Endodermal cell (in vitro differentiated cells): ENCODE data around the gene KRTAP10-2. TPM values are rescaled to one million over a fixed set of nuclear protein-coding genes. Genes with fewer than 3 reads are reported as not detected.
"Not testable (repeated sequence)": the region's sequence is repeated elsewhere in the genome, so short reads cannot be mapped to it uniquely, and the experiment has no call there.

Experiments used
- DNase-seq: peaks from one replicate; pipeline ENCODE4 v3.0.0-alpha.2; 2017
- H3K27ac ChIP-seq: 2 replicates; pipeline ENCODE4 v1.5.1; 2013; ENCODE audit warnings: mild to moderate bottlenecking, low read depth, low read length, moderate library complexity
- H3K27me3 ChIP-seq: 2 replicates; pipeline ENCODE4 v1.6.1; 2013; ENCODE audit warnings: mild to moderate bottlenecking, low read length, moderate library complexity; ENCODE audit not compliant: insufficient read depth, control insufficient read depth, poor library complexity, severe bottlenecking
- H3K36me3 ChIP-seq: 2 replicates; pipeline ENCODE4 v1.7.0; 2013; ENCODE audit warnings: mild to moderate bottlenecking, low read length, moderate library complexity; ENCODE audit not compliant: control insufficient read depth, insufficient read depth
- H3K4me1 ChIP-seq: one replicate; pipeline ENCODE4 v1.7.0; 2013; ENCODE audit warnings: low read length; ENCODE audit not compliant: control insufficient read depth, insufficient read depth
- H3K4me3 ChIP-seq: 2 replicates; pipeline ENCODE4 v1.5.1; 2013; ENCODE audit warnings: mild to moderate bottlenecking, low read length, moderate library complexity
- H3K9ac ChIP-seq: 2 replicates; pipeline ENCODE4 v1.6.1; 2013; ENCODE audit warnings: mild to moderate bottlenecking, low read length, moderate library complexity; ENCODE audit not compliant: poor library complexity, severe bottlenecking; ENCODE audit errors: extremely low read depth
- H3K9me3 ChIP-seq: 2 replicates; pipeline ENCODE4 v1.6.1; 2013; ENCODE audit warnings: mild to moderate bottlenecking, low read length, moderate library complexity; ENCODE audit not compliant: control insufficient read depth
- H3K27ac Mint-ChIP-seq: 2 replicates; pipeline ENCODE4 v1.8.0; 2020; ENCODE audit warnings: mixed read lengths
- H3K27me3 Mint-ChIP-seq: 2 replicates; pipeline ENCODE4 v1.8.0; 2021; ENCODE audit warnings: mild to moderate bottlenecking, mixed read lengths; ENCODE audit not compliant: insufficient read depth
- H3K36me3 Mint-ChIP-seq: 2 replicates; pipeline ENCODE4 v1.8.0; 2020; ENCODE audit warnings: low read depth, mixed read lengths
- H3K4me1 Mint-ChIP-seq: 2 replicates; pipeline ENCODE4 v1.8.0; 2020; ENCODE audit warnings: mixed read lengths
- H3K4me3 Mint-ChIP-seq: 2 replicates; pipeline ENCODE4 v1.8.0; 2020; ENCODE audit warnings: mild to moderate bottlenecking, moderate library complexity, mixed read lengths
- H3K9me3 Mint-ChIP-seq: 2 replicates; pipeline ENCODE4 v1.8.0; 2020; ENCODE audit warnings: mild to moderate bottlenecking, mixed read lengths
- CTCF ChIP-seq: fragments of 200-600 bp; sonication (generic); conservative IDR thresholded peaks from 2 replicates; pipeline ENCODE4 v1.5.0; 2021; ENCODE audit warnings: antibody characterized with exemption, mild to moderate bottlenecking
- WGBS, 2 experiments: methylation state at CpG; one replicate each; pipeline versions ENCODE4 v1.1.5 to v1.1.7; 2013; ENCODE audit warnings: missing lambda C conversion rate in 2 of 2, mixed read lengths in 1 of 2; ENCODE audit not compliant: insufficient coverage in 1 of 2, insufficient read length in 1 of 2; 5-methylcytosine and 5-hydroxymethylcytosine counted together
- total RNA-seq, 2 donors: library from RNA; stranded (reverse); fragmentation: NEBNext Ultra II Directional in 1 of 2; extraction: Animal tissue kit (Norgen Biotek cat#: 25700) in 1 of 2; gene quantifications; 2 replicates in 1 of 2; 3 replicates in 1 of 2; pipeline ENCODE4 v1.2.1, GENCODE V29; 2021

Gene KRTAP10-2
- total RNA-seq, 2 donors from 2014 or later = not detected

GRCh38 chr21:44552681-44553080 lies 1.4 kb upstream of the KRTAP10-2 start:
- Mint-ChIP-seq H3K27me3 (no peaks in the 10 kb centered on the region), H3K4me3 (no peak overlapping the region), H3K36me3 (no peaks in the 10 kb centered on the region), H3K9me3 (no peaks in the 10 kb centered on the region), H3K27ac (no peak overlapping the region), H3K4me1 (peaks cover 14% of the 10 kb centered on the region)
- Histone ChIP-seq H3K9ac (no peak overlapping the region), H3K4me3 (no peak overlapping the region), H3K36me3 (no peaks in the 10 kb centered on the region), H3K4me1 (no peaks in the 10 kb centered on the region), H3K27me3 (no peaks in the 10 kb centered on the region), H3K27ac (no peak overlapping the region), H3K9me3 (no peaks in the 10 kb centered on the region)
- TF ChIP-seq CTCF = no peak
- WGBS, 2 experiments = 78 to 83% methylated on average over 9 to 13 of the region's 13 CpGs
- peak; percentile 52 for DNase-seq

- Histone ChIP-seq H3K9ac (no peak overlapping the region), H3K4me1 (no peaks in the 10 kb centered on the region), H3K27me3 (no peaks in the 10 kb centered on the region), H3K4me3 (no peak overlapping the region), H3K36me3 (no peaks in the 10 kb centered on the region), H3K27ac (no peak overlapping the region), H3K9me3 (no peaks in the 10 kb centered on the region)
- peak; percentile 39 for DNase-seq
- Mint-ChIP-seq H3K4me1 (peaks cover 14% of the 10 kb centered on the region), H3K27me3 (peaks cover under 1% of the 10 kb centered on the region), H3K36me3 (no peaks in the 10 kb centered on the region), H3K9me3 (no peaks in the 10 kb centered on the region), H3K27ac (no peak overlapping the region), H3K4me3 (no peak overlapping the region)
- WGBS, 2 experiments = 77 to 95% methylated on average over 4 to 6 of the region's 6 CpGs
- TF ChIP-seq CTCF = no peak
Observed at GRCh38 chr21:44552136-44552535, 831 bp upstream of the KRTAP10-2 start.

GRCh38 chr21:44550807-44551206 lies 498 bp downstream of the KRTAP10-2 start:
- Mint-ChIP-seq H3K27me3 (peaks cover 1% of the 10 kb centered on the region), H3K36me3 (no peaks in the 10 kb centered on the region), H3K4me3 (no peak overlapping the region), H3K4me1 (peaks cover 14% of the 10 kb centered on the region), H3K27ac (no peak overlapping the region), H3K9me3 (peaks cover 9% of the 10 kb centered on the region)
- Histone ChIP-seq H3K36me3 (no peaks in the 10 kb centered on the region), H3K9me3 (no peaks in the 10 kb centered on the region), H3K27ac (no peak overlapping the region), H3K4me1 (no peaks in the 10 kb centered on the region), H3K9ac (no peak overlapping the region), H3K27me3 (no peaks in the 10 kb centered on the region), H3K4me3 (no peak overlapping the region)
- DNase-seq = no peak
- TF ChIP-seq CTCF = no peak
- WGBS, 2 experiments = 73 to 81% methylated on average over 7 to 10 of the region's 10 CpGs

GRCh38 chr21:44550285-44550684 lies 1.0 kb downstream of the KRTAP10-2 start:
- not testable (repeated sequence) for H3K36me3 Mint-ChIP-seq, H3K27me3 ChIP-seq, H3K27ac ChIP-seq, H3K4me3 ChIP-seq, H3K27me3 Mint-ChIP-seq, H3K9me3 ChIP-seq, H3K36me3 ChIP-seq, H3K4me3 Mint-ChIP-seq, H3K4me1 ChIP-seq, H3K27ac Mint-ChIP-seq, H3K9ac ChIP-seq
- H3K9me3 Mint-ChIP-seq = peaks cover 14% of the 10 kb centered on the region
- H3K4me1 Mint-ChIP-seq = peaks cover 14% of the 10 kb centered on the region
- 87 to 100% methylated on average over 1 to 17 of the region's 17 CpGs for WGBS, 2 experiments
- peak; percentile 61 for DNase-seq
